Activated T-cell treated with anti-CD3 and anti-CD28 coated beads for 4 hours (primary cell): ENCODE measurements around the gene SPIRE1.

Experiments
- DNase-seq: peaks from one replicate; pipeline ENCODE4 v3.0.0-alpha.2; 2020

Gene SPIRE1

GRCh38 chr18:12409469-12409868 lies 248.4 kb downstream of the SPIRE1 start:
- no peak for DNase-seq

GRCh38 chr18:12408247-12408869 lies 249.5 kb downstream of the SPIRE1 start:
- DNase-seq = no peak

- no peak for DNase-seq
Measured at GRCh38 chr18:12406371-12407111, 251.4 kb downstream of the SPIRE1 start.

GRCh38 chr18:12405066-12405465 lies 252.8 kb downstream of the SPIRE1 start:
- DNase-seq = no peak

- DNase-seq = no peak
Measured at GRCh38 chr18:12403601-12404506, 254.1 kb downstream of the SPIRE1 start.

- DNase-seq = no peak
Measured at GRCh38 chr18:12401881-12402280, 256.0 kb downstream of the SPIRE1 start.

- no peak for DNase-seq
Measured at GRCh38 chr18:12399231-12399630, 258.7 kb downstream of the SPIRE1 start.

- no peak for DNase-seq
Measured at GRCh38 chr18:12398625-12399024, 259.3 kb downstream of the SPIRE1 start.

GRCh38 chr18:12397793-12398192 lies 260.1 kb downstream of the SPIRE1 start:
- DNase-seq = no peak

GRCh38 chr18:12397254-12397653 lies 260.7 kb downstream of the SPIRE1 start:
- no peak for DNase-seq
